Stomach smooth muscle (tissue), 2 donors: ENCODE measurements around the gene HCLS1.

Experiments
- H3K27ac ChIP-seq: one replicate; pipeline ENCODE4 v1.7.0; 2013; ENCODE audit warnings: mild to moderate bottlenecking, low read length, inconsistent platforms
- H3K27me3 ChIP-seq, 2 donors: one replicate each; pipeline ENCODE4 v1.7.0; 2013; ENCODE audit warnings: low read length in 2 of 2; ENCODE audit not compliant: insufficient read depth in 2 of 2, control insufficient read depth in 1 of 2
- H3K36me3 ChIP-seq, 2 donors: one replicate each; pipeline ENCODE4 v1.7.0; 2013; ENCODE audit warnings: low read length in 2 of 2; ENCODE audit not compliant: control insufficient read depth in 2 of 2, insufficient read depth in 2 of 2
- H3K4me1 ChIP-seq: one replicate; pipeline ENCODE4 v1.7.0; 2013; ENCODE audit warnings: low read length; ENCODE audit not compliant: control insufficient read depth, insufficient read depth
- H3K4me3 ChIP-seq, 2 donors: one replicate each; pipeline ENCODE4 v1.7.0; 2013; ENCODE audit warnings: low read length in 2 of 2
- H3K9ac ChIP-seq, 2 donors: one replicate each; pipeline ENCODE4 v1.7.0; 2013; ENCODE audit warnings: low read length in 2 of 2, mild to moderate bottlenecking in 1 of 2
- H3K9me3 ChIP-seq, 2 donors: one replicate each; pipeline ENCODE4 v1.7.0; 2013; ENCODE audit warnings: low read length in 2 of 2; ENCODE audit not compliant: control insufficient read depth in 2 of 2
- donor health status: healthy.
- donor health status: Pancreatic carcinoma.

HCLS1 gene

DNA sequence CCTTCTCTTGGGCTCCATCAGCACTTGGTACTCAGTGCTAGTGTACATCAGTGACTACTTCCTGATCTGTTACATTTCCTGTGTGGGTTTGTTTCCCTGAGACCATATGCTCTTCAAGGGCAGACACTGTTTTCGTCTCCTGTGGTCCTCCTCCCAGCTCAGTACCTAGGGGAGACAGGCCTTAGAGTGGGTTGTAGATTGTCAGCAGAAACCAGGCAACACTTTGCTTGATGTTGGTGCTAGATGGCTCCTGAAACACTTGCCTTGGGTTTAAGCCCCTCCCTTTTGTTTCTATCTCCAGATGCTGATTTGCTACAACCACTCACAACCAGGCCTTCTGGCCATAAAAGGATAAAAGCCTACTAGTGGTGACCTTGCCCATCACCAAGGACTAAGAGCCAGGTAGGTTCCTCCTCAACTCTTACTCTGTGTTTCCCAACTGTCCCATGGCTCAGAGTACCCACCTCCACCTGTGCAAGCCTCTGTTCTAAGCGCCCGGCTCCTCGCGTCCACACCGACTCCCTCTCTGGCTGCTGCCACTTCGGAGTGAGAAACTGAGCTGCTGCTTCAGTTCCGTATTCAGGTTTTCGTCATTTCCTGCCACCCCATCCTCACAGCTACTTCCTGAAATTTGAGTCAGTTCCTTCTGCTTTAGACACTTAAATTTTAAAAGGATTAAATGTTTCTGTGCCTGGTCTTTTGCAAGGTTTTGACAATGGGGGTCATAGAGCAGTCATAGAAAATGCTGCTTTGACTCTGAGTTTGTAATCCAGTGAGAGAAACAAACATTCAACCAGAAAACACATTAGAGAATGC lies at the start of gene HCLS1:
Gene HCLS1, minus strand, starts transcription at position 548 of the 816 bp plus-strand sequence. CDS start 2,556 bp downstream, outside the sequence.
- Histone ChIP-seq H3K4me3 (peak within 1 kb of the TSS in 1 of 2 donors; percentile 49), H3K9ac (no peak within 1 kb of the TSS), H3K27ac (peak within 1 kb of the TSS; percentile 31), H3K4me1 (no peaks in the 10 kb centered on the region), H3K36me3 (peaks cover 20 to 30% of the 10 kb centered on the region in 2 donors), H3K9me3 (no peaks in the 10 kb centered on the region), H3K27me3 (no peaks in the 10 kb centered on the region)

DNA sequence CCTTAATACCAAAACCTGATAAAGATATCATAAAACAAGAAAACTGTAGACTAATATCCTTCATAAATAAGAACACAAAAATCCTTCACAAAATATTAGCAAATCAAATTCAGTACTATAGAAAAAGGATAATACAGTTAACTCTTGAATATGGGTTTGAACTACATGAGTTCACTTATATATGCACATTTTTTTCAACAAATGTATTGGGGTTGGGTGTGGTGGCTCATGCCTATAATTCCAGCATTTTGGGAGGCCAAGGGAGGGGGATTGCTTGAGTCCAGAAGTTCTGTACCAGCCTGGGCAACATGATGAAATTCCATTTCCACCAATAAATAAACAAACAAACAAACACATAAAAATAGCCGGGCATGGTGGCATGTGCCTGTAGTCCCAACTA lies 49.6 kb upstream of the HCLS1 start:
- Histone ChIP-seq H3K4me1 (no peaks in the 10 kb centered on the region), H3K9ac (no peak overlapping the region), H3K36me3 (peaks cover 10% of the 10 kb centered on the region in 2 donors), H3K27me3 (no peaks in the 10 kb centered on the region), H3K9me3 (no peaks in the 10 kb centered on the region), H3K27ac (no peak overlapping the region), H3K4me3 (no peak overlapping the region)

- peaks cover 2 to 4% of the 10 kb centered on the region in 2 donors for H3K36me3 ChIP-seq
- H3K9me3 ChIP-seq, result no peaks in the 10 kb centered on the region
- no peaks in the 10 kb centered on the region for H3K27me3 ChIP-seq
- no peak overlapping the region for H3K9ac ChIP-seq
- no peak overlapping the region for H3K4me3 ChIP-seq
- no peak overlapping the region for H3K27ac ChIP-seq
- no peaks in the 10 kb centered on the region for H3K4me1 ChIP-seq
These were observed 47.0 kb upstream of the HCLS1 start for GRCh38 chr3:121707531-121708273.

- H3K9ac ChIP-seq, result no peak overlapping the region
- peaks cover 4 to 15% of the 10 kb centered on the region in 2 donors for H3K36me3 ChIP-seq
- no peak overlapping the region for H3K27ac ChIP-seq
- H3K4me3 ChIP-seq, result no peak overlapping the region
- no peaks in the 10 kb centered on the region for H3K27me3 ChIP-seq
- H3K9me3 ChIP-seq, result no peaks in the 10 kb centered on the region
- no peaks in the 10 kb centered on the region for H3K4me1 ChIP-seq
These were observed 44.8 kb upstream of the HCLS1 start for GRCh38 chr3:121705541-121705940.

DNA sequence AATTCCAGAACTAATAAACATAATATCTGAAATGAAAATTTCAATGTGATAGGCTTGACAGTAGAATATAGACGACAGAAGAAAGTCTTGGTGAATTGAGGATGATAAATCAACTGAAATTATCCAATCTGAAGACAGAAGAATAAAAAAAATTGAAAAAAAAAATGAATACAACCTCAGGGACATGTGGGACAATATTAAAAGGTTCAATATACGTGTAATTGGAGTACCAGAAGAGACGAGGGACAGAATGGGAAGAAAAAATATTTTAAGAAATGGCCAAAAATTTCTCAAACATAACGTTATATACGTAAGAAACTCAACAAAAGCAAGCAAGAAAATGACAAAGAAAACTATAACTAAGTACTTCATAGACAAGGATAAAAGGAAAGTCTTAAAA lies 43.3 kb upstream of the HCLS1 start:
- no peaks in the 10 kb centered on the region for H3K9me3 ChIP-seq
- no peak overlapping the region for H3K4me3 ChIP-seq
- H3K27ac ChIP-seq, result no peak overlapping the region
- no peak overlapping the region for H3K9ac ChIP-seq
- no peaks in the 10 kb centered on the region for H3K4me1 ChIP-seq
- H3K36me3 ChIP-seq, result peaks cover 4 to 15% of the 10 kb centered on the region in 2 donors
- no peaks in the 10 kb centered on the region for H3K27me3 ChIP-seq

GRCh38 chr3:121698901-121699300 lies 38.2 kb upstream of the HCLS1 start:
- Histone ChIP-seq H3K27ac (no peak overlapping the region), H3K36me3 (peaks cover 5 to 27% of the 10 kb centered on the region in 2 donors), H3K4me1 (no peaks in the 10 kb centered on the region), H3K4me3 (no peak overlapping the region), H3K27me3 (no peaks in the 10 kb centered on the region), H3K9me3 (no peaks in the 10 kb centered on the region), H3K9ac (no peak overlapping the region)

GRCh38 chr3:121698476-121698875 lies 37.8 kb upstream of the HCLS1 start:
- Histone ChIP-seq H3K4me3 (no peak overlapping the region), H3K27me3 (no peaks in the 10 kb centered on the region), H3K4me1 (no peaks in the 10 kb centered on the region), H3K9ac (no peak overlapping the region), H3K9me3 (no peaks in the 10 kb centered on the region), H3K36me3 (peaks cover 5 to 27% of the 10 kb centered on the region in 2 donors), H3K27ac (no peak overlapping the region)

DNA sequence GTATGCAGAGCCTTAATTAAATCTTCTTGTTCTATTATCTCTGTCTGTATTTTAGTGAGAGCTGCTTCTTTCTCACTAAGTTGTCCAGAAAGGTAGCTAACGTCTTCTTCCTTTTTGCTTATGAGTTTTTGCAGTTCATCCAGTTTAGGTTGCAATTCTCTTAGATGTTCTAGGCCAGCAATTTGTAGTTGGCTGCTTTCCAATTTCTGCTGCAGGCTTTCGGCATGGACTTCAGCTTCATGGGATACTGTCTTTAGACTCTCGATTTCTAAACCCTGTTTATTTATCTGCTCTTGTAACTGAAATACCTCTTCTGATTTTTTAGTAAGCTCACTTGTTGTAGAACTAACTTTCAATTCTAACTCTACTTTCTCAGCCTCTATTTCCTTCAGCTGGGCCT lies 35.5 kb upstream of the HCLS1 start:
- H3K9me3 ChIP-seq, result no peaks in the 10 kb centered on the region
- no peak overlapping the region for H3K9ac ChIP-seq
- H3K27me3 ChIP-seq, result no peaks in the 10 kb centered on the region
- H3K4me1 ChIP-seq, result no peaks in the 10 kb centered on the region
- no peak overlapping the region for H3K27ac ChIP-seq
- no peak overlapping the region for H3K4me3 ChIP-seq
- peaks cover 13 to 33% of the 10 kb centered on the region in 2 donors for H3K36me3 ChIP-seq

DNA sequence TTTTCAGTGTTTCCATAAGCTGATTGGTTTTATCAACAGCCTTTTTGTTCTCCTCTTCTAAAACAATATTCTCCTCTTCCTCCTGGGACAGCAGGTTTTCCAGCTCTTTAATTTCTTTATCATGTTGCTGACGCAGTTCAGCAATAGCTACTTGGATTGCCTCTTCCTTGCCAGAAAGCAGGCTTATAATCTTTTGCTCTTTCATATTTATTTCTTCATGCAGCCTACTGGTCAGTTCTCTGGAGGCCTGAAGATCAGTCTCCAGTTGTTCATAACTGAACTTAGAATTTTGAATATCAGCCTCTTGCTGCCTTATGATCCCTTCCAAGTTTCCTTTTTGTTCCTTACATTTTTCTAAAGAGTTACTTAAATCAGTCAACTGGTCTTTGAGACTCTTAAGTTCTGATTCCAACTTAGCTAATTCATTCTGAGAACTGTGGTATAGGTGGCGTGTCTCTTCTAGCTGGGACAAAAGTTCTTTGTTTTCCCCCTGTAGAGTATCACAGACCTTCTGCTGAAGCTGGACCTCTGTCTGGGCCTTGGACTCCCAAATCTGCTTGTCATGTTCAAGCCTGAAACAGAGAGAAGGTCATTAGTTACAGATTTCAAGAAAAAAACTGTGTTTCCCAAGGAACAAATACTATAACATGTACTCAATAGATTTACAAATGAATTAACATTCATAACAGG lies 31.5 kb upstream of the HCLS1 start:
- no peaks in the 10 kb centered on the region for H3K9me3 ChIP-seq
- no peaks in the 10 kb centered on the region for H3K27me3 ChIP-seq
- no peak overlapping the region for H3K4me3 ChIP-seq
- H3K4me1 ChIP-seq, result no peaks in the 10 kb centered on the region
- H3K9ac ChIP-seq, result no peak overlapping the region
- peaks cover 8 to 16% of the 10 kb centered on the region in 2 donors for H3K36me3 ChIP-seq
- no peak overlapping the region for H3K27ac ChIP-seq

DNA sequence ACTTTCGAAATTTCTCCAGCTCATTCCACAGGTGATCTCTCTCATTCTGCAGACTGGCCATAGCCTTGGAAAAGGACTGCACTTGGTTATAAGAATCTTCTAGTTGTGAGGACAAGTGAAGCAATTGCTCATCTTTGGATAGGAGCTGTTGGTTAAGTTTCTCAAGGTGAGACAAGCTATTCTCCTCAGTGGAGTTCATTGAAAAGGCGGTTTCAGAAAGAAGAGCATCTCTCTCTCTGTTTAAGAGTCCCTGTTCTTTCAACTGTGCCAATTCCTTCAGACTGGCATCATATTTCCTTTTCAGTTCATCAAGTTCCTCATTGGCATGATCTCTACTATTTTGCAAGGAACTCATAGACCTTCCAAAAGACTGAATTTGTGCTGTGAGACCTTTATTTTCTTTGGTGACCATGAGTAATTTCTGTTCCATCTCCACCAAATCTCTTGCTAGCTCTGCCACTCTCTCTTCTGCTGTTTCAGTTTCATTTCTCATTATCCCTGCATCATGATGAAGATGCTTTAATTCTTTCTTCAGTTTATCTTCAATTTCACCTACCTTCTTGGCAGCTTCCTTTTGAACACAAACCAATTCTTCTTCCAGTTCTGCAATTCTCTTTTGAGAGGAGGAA lies 30.2 kb upstream of the HCLS1 start:
- no peak overlapping the region for H3K27ac ChIP-seq
- H3K9ac ChIP-seq, result no peak overlapping the region
- H3K36me3 ChIP-seq, result peaks cover 8 to 18% of the 10 kb centered on the region in 2 donors
- H3K27me3 ChIP-seq, result no peaks in the 10 kb centered on the region
- no peaks in the 10 kb centered on the region for H3K9me3 ChIP-seq
- H3K4me1 ChIP-seq, result no peaks in the 10 kb centered on the region
- H3K4me3 ChIP-seq, result no peak overlapping the region
